GM12864 (cell line): ENCODE measurements around the gene NRBP1.

Source experiments
- DNase-seq: peaks from one replicate; pipeline ENCODE4 v3.0.0-alpha.2; 2011; ENCODE audit warnings: low read depth
- H3K4me3 ChIP-seq: 2 replicates; pipeline ENCODE4 v1.5.1; 2011; ENCODE audit warnings: mild to moderate bottlenecking, low read depth, low read length, control low read depth
- TF ChIP-seq, protein P1 (sequence below): IDR thresholded peaks from 2 replicates; pipeline ENCODE4 v1.5.1; 2011; ENCODE audit warnings: low read depth, mild to moderate bottlenecking, moderate library complexity, low read length, control low read depth, inconsistent platforms; ENCODE audit errors: missing control alignments

Gene NRBP1

GRCh38 chr2:27461118-27461517, 32.7 kb downstream of the NRBP1 start:
- TF ChIP-seq, protein P1, sequence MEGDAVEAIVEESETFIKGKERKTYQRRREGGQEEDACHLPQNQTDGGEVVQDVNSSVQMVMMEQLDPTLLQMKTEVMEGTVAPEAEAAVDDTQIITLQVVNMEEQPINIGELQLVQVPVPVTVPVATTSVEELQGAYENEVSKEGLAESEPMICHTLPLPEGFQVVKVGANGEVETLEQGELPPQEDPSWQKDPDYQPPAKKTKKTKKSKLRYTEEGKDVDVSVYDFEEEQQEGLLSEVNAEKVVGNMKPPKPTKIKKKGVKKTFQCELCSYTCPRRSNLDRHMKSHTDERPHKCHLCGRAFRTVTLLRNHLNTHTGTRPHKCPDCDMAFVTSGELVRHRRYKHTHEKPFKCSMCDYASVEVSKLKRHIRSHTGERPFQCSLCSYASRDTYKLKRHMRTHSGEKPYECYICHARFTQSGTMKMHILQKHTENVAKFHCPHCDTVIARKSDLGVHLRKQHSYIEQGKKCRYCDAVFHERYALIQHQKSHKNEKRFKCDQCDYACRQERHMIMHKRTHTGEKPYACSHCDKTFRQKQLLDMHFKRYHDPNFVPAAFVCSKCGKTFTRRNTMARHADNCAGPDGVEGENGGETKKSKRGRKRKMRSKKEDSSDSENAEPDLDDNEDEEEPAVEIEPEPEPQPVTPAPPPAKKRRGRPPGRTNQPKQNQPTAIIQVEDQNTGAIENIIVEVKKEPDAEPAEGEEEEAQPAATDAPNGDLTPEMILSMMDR, result no peak
- no peak for DNase-seq
- H3K4me3 ChIP-seq, result no peak overlapping the region

- TF ChIP-seq, protein P1, result no peak
- DNase-seq, result no peak
- H3K4me3 ChIP-seq, result no peak overlapping the region
Observed at GRCh38 chr2:27464443-27464842, 36.0 kb downstream of the NRBP1 start.

- no peak for DNase-seq
- TF ChIP-seq, protein P1, result no peak
- no peak overlapping the region for H3K4me3 ChIP-seq
Observed at GRCh38 chr2:27471961-27472360, 43.5 kb downstream of the NRBP1 start.

- DNase-seq, result no peak
- TF ChIP-seq, protein P1, result no peak
- no peak overlapping the region for H3K4me3 ChIP-seq
Observed at GRCh38 chr2:27485496-27485895, 57.1 kb downstream of the NRBP1 start.

- no peak for DNase-seq
- TF ChIP-seq, protein P1, result no peak
- peak overlapping the region; percentile 68 for H3K4me3 ChIP-seq
Observed at GRCh38 chr2:27489118-27489497, 60.7 kb downstream of the NRBP1 start.

- peak within 1 kb of the TSS; percentile 68 for H3K4me3 ChIP-seq
- TF ChIP-seq, protein P1, result no peak
- DNase-seq, result peak; percentile 98
Observed at GRCh38 chr2:27489498-27490397, 61.3 kb downstream of the NRBP1 start, which contains the start of gene IFT172. IFT172 (minus strand) TSS chr2:27489743; CDS start chr2:27489653, 90 bp downstream.
